Measurements from ENCODE around the gene RAB37.
A peak's percentile ranks its signal among the peaks of the same experiment; 100 is the strongest.

Gene RAB37

GRCh38 chr17:74728033-74728701, 8.9 kb upstream of the RAB37 start:
- DNase-seq (ENCODE audit: low read depth in 4 of 4, low spot score in 1 of 4), result no peak

- DNase-seq (ENCODE audit: low read depth in 4 of 4, low spot score in 1 of 4), result no peak
Measured at GRCh38 chr17:74728702-74729075, 8.4 kb upstream of the RAB37 start.

- no peak for DNase-seq (ENCODE audit: low read depth in 4 of 4, low spot score in 1 of 4)
Measured at GRCh38 chr17:74729368-74729767, 7.7 kb upstream of the RAB37 start.

- no peak for DNase-seq (ENCODE audit: low read depth in 4 of 4, low spot score in 1 of 4)
Measured at GRCh38 chr17:74729866-74730265, 7.2 kb upstream of the RAB37 start.

GRCh38 chr17:74730491-74731346, 6.3 kb upstream of the RAB37 start:
- DNase-seq (ENCODE audit: low read depth in 4 of 4, low spot score in 1 of 4), result no peak

- DNase-seq (ENCODE audit: low read depth in 4 of 4, low spot score in 1 of 4), result no peak
Measured at GRCh38 chr17:74731347-74731605, 5.8 kb upstream of the RAB37 start.

- DNase-seq (ENCODE audit: low read depth in 4 of 4, low spot score in 1 of 4), result no peak
Measured at GRCh38 chr17:74732042-74732867, 4.8 kb upstream of the RAB37 start.

- DNase-seq (ENCODE audit: low read depth in 4 of 4, low spot score in 1 of 4), result no peak
Measured at GRCh38 chr17:74733365-74734122, 3.5 kb upstream of the RAB37 start.

- DNase-seq (ENCODE audit: low read depth in 4 of 4, low spot score in 1 of 4), result no peak
Measured at GRCh38 chr17:74734256-74734655, 2.8 kb upstream of the RAB37 start.

GRCh38 chr17:74737299-74738050, 419 bp downstream of the RAB37 start:
- no peak for DNase-seq (ENCODE audit: low read depth in 4 of 4, low spot score in 1 of 4)

- DNase-seq (ENCODE audit: low read depth in 4 of 4, low spot score in 1 of 4), result peak in 1 of 4 experiments; percentile 58
Measured at GRCh38 chr17:74738051-74738996, 1.3 kb downstream of the RAB37 start.

- no peak for DNase-seq (ENCODE audit: low read depth in 4 of 4, low spot score in 1 of 4)
Measured at GRCh38 chr17:74739227-74739831, 2.3 kb downstream of the RAB37 start.

GRCh38 chr17:74740173-74740572, 3.1 kb downstream of the RAB37 start:
- no peak for DNase-seq (ENCODE audit: low read depth in 4 of 4, low spot score in 1 of 4)

GRCh38 chr17:74740641-74741387, 3.8 kb downstream of the RAB37 start:
- no peak for DNase-seq (ENCODE audit: low read depth in 4 of 4, low spot score in 1 of 4)

- no peak for DNase-seq (ENCODE audit: low read depth in 4 of 4, low spot score in 1 of 4)
Measured at GRCh38 chr17:74742153-74742515, 5.1 kb downstream of the RAB37 start.

- DNase-seq (ENCODE audit: low read depth in 4 of 4, low spot score in 1 of 4), result no peak
Measured at GRCh38 chr17:74742978-74743545, 6.0 kb downstream of the RAB37 start.

GRCh38 chr17:74743755-74744154, 6.7 kb downstream of the RAB37 start:
- no peak for DNase-seq (ENCODE audit: low read depth in 4 of 4, low spot score in 1 of 4)

- DNase-seq (ENCODE audit: low read depth in 4 of 4, low spot score in 1 of 4), result no peak
Measured at GRCh38 chr17:74744349-74744713, 7.3 kb downstream of the RAB37 start.
